Measurements from ENCODE around the gene ACTG1. TPM values are rescaled to one million over a fixed set of nuclear protein-coding genes. Genes with fewer than 3 reads are reported as not detected.

ACTG1 gene
- total RNA-seq, 2 donors from 2014 or later, result 4,489 to 4,790 TPM

DNA sequence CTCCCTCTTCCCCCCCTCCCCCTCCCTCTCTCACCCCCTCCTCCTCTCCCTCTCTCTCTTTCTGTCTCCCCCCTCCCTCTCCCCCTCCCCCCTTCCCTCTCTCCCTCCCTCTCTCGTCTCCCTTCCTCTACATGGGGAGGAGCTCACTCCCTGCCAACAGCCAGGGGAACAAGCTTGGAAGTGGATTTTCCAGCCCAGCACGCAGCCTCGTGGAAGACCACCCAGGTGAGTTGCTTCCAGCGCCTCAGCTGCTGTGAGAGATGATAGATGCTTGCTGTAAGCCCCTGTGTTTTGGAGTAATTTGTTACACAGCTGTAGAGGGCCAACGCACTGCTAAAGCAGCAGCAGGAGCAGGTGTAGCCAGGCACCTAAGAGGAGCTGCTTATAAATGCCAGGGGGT is 20.8 kb downstream of the ACTG1 start:
- no peaks in the 10 kb centered on the region for H3K27me3 ChIP-seq
- H3K4me3 ChIP-seq, result no peak overlapping the region
- no peak overlapping the region for H3K9ac ChIP-seq (ENCODE audit: low read depth in 2 of 2, low read length in 2 of 2)
- TF ChIP-seq, protein P1, sequence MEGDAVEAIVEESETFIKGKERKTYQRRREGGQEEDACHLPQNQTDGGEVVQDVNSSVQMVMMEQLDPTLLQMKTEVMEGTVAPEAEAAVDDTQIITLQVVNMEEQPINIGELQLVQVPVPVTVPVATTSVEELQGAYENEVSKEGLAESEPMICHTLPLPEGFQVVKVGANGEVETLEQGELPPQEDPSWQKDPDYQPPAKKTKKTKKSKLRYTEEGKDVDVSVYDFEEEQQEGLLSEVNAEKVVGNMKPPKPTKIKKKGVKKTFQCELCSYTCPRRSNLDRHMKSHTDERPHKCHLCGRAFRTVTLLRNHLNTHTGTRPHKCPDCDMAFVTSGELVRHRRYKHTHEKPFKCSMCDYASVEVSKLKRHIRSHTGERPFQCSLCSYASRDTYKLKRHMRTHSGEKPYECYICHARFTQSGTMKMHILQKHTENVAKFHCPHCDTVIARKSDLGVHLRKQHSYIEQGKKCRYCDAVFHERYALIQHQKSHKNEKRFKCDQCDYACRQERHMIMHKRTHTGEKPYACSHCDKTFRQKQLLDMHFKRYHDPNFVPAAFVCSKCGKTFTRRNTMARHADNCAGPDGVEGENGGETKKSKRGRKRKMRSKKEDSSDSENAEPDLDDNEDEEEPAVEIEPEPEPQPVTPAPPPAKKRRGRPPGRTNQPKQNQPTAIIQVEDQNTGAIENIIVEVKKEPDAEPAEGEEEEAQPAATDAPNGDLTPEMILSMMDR (IDR thresholded peaks at IDR 0.05), result no peak
- no peaks in the 10 kb centered on the region for H3K9me3 ChIP-seq
- no peak for DNase-seq
- H3K36me3 ChIP-seq, result no peaks in the 10 kb centered on the region
- peaks cover 3% of the 10 kb centered on the region for H3K4me1 ChIP-seq
- intact Hi-C loops (cut with DNase I), result no loop called here
- H3K27ac ChIP-seq, result no peak overlapping the region

DNA sequence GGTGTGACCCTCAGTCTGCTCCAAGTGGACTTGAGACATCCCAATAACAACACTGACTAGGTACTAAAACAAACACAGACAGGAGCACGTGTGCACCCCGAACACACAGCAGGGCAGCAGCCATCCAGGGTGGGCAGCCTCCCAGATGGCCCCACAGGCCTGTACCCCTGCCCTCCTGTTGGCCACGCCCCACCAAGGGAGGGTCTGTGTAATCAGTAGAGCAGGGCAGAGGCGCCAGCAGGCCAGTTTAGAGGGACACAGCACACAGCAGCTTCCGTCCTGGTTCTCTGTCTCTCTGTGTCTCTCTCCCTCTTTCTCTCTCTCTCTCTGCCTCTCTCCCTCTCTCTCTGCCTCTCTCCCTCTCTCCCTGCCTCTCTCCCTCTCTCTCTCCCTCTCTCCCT is 21.4 kb downstream of the ACTG1 start:
- TF ChIP-seq, protein P1 (IDR thresholded peaks at IDR 0.05), result no peak
- H3K27me3 ChIP-seq, result no peaks in the 10 kb centered on the region
- H3K36me3 ChIP-seq, result no peaks in the 10 kb centered on the region
- no peak for DNase-seq
- H3K9ac ChIP-seq (ENCODE audit: low read depth in 2 of 2, low read length in 2 of 2), result no peak overlapping the region
- intact Hi-C loops (cut with DNase I), result no loop called here
- peaks cover 3% of the 10 kb centered on the region for H3K4me1 ChIP-seq
- no peak overlapping the region for H3K4me3 ChIP-seq
- H3K9me3 ChIP-seq, result no peaks in the 10 kb centered on the region
- H3K27ac ChIP-seq, result no peak overlapping the region

DNA sequence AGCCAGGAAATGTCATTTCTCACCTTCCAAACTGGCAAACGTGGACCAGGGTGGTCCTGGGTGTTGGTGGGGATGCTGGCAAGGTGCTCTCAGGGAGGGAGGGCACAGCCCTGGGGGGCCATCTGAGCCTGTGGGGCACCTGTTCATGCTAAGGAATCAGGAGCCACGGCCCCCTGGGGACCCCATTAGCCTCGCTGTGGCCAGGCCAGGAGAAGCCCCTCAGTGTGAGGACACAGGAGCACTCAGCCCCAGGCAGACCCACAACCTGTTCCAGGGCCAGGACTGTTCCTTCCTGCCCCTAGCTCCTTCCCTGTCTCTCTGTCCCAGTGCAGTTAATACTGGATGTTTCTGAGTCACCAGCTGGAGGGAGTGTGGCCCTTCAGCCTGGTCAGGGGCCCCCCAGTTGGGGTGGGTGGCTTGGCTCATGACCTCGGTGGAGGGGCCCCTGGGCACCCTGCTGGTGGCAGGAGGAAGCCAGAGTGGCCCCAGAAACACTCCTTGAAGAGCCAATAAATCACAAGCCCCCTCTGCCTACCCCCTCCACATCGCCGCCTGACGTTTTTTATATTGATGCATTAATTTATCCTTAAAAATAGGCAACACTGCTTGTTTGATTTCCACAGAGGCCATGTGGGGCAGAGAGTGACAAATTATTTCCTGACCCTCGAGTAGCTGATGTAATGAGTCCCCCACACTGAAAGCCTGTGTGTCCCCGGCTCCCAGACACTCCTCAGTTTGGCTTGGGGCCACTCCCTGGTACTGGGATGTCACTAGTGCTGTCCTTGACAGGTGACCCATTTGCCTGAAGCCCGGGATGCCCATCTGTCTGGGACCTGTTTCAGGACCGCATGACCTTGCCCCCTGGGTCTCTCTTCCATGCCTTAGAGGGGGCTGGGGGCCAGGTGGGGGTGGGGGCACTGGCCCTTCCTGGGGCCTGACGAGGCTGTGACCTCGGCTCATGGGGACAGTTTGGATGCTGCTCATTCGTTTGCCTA is 22.3 kb downstream of the ACTG1 start:
- Histone ChIP-seq H3K9me3 (no peaks in the 10 kb centered on the region), H3K27ac (no peak overlapping the region), H3K9ac (ENCODE audit: low read depth in 2 of 2, low read length in 2 of 2) (no peak overlapping the region), H3K4me3 (no peak overlapping the region), H3K4me1 (peaks cover 3% of the 10 kb centered on the region), H3K27me3 (no peaks in the 10 kb centered on the region), H3K36me3 (no peaks in the 10 kb centered on the region)
- intact Hi-C loops (cut with DNase I), result loop anchor here (5.0 kb wide), 1 partner anchor 198 kb away; no protein-coding TSS in a partner anchor
- TF ChIP-seq, protein P1 (IDR thresholded peaks at IDR 0.05), result no peak
- no peak for DNase-seq

DNA sequence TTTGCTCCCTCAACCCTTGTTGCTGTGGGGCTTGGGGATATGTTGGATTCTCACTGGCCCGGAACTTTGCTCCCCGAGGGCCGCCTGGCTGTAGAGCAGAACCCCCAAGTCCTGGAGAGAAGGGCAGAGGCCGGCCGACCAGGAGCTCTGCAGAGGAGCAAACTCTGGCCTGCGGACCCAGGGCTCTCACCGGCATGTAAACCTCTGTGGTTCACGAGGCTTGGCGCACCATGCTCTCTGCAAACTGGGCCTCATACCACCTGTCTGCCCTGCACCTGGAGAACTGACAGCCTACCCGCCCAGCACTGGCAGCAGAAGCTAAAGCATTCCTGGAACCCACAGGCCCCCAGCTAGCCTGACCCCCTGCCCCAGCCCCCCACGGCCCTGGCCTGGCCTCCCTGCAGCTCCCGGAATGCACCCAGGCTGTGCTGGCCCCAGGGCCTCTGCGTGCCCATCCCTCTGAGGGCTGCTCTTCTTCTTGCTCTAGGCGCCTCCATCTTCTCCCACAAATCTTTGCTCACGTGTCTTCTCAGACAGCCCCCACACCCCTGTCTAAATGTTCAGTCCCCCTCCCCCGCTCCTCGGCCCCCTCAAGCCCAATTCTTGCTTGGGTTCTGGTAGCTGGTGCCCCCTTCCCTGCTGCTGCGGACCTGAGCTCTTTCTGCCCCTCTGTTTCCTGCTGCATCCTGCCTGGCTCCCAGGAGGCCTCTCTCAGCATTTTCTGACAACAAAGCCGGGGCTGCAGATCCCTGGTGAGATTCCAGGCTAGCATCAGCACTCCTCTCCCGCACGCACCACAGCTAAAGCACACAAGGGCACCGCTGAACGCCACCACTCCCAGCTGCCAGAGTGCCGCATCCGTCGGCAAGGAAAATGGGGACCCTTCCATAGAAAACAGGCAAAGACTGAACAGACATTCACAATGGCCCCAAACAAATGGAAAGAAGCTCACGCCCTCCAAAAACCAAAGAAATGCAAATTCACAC is 23.3 kb downstream of the ACTG1 start:
- no peak overlapping the region for H3K4me3 ChIP-seq
- TF ChIP-seq, protein P1 (IDR thresholded peaks at IDR 0.05), result no peak
- no peak for DNase-seq
- H3K9ac ChIP-seq (ENCODE audit: low read depth in 2 of 2, low read length in 2 of 2), result no peak overlapping the region
- intact Hi-C loops (cut with DNase I), result loop anchor here (5.0 kb wide), 1 partner anchor 197 kb away; no protein-coding TSS in a partner anchor
- H3K9me3 ChIP-seq, result no peaks in the 10 kb centered on the region
- no peaks in the 10 kb centered on the region for H3K36me3 ChIP-seq
- no peaks in the 10 kb centered on the region for H3K27me3 ChIP-seq
- no peak overlapping the region for H3K27ac ChIP-seq
- H3K4me1 ChIP-seq, result peaks cover 7% of the 10 kb centered on the region

DNA sequence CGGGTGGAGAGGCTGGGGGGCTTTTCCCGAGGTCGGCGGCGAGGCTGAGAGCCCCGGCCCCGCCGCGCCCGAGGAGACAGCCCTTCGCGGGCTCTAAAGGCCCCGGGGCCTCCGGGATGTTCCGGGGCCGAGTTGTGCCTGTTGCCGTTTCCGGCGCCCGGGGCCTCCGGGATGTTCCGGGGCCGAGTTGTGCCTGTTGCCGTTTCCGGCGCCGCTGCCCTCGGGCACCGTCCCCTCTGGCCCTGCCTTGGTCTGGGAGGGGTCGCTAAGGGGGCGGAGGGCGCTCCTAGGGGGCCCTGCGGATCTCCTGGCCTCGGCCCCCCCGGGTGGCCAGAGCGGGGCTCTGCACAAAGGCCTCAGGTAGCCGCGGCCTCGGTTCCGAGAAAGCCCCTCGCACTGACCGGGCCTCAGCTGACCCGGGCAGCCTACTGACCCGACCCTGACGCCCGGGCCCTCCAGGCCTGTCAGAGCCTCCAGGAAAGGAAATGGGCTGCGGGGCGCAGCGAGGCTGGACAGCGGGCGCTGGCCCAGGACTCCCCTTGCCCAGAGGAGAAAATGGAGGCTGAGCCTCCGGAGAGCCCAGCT is 24.2 kb downstream of the ACTG1 start:
- peak overlapping the region; percentile 83 for H3K27ac ChIP-seq
- TF ChIP-seq, protein P1 (IDR thresholded peaks at IDR 0.05), result no peak
- no peak for DNase-seq
- intact Hi-C loops (cut with DNase I), result loop anchor here (5.0 kb wide), 1 partner anchor 196 kb away; no protein-coding TSS in a partner anchor
- H3K9me3 ChIP-seq, result no peaks in the 10 kb centered on the region
- H3K27me3 ChIP-seq, result peaks cover 2% of the 10 kb centered on the region
- H3K9ac ChIP-seq (ENCODE audit: low read depth in 2 of 2, low read length in 2 of 2), result peak overlapping the region; percentile 70 to 98
- no peaks in the 10 kb centered on the region for H3K36me3 ChIP-seq
- peaks cover 13% of the 10 kb centered on the region for H3K4me1 ChIP-seq
- peak overlapping the region; percentile 60 for H3K4me3 ChIP-seq

Data from colonic mucosa (tissue), 4 donors.